ENCODE data around the gene PSPN. TPM values are rescaled to one million over a fixed set of nuclear protein-coding genes. Genes with fewer than 3 reads are reported as not detected.

The PSPN gene
- polyA plus RNA-seq, 3 donors, result 3.0 to 3.8 (median 3.3) TPM

- no peak for DNase-seq
Observed at GRCh38 chr19:6340493-6341201, 35.1 kb downstream of the PSPN start.

- no peak for DNase-seq
Observed at GRCh38 chr19:6334490-6335285, 41.0 kb downstream of the PSPN start.

- no peak for DNase-seq
Observed at GRCh38 chr19:6333439-6333838, 42.3 kb downstream of the PSPN start, which contains the start of gene ACER1. Gene ACER1 (minus strand): TSS chr19:6333612. CDS start chr19:6333551, 61 bp downstream.

- no peak for DNase-seq
Observed at GRCh38 chr19:6326815-6327214, 48.9 kb downstream of the PSPN start.

GRCh38 chr19:6325614-6326013 is 50.1 kb downstream of the PSPN start:
- DNase-seq, result no peak

Other genes starting within 250 kb of the PSPN start
- 1 to 10 TPM in 2 of 3 donors, under 1 TPM in 1; 0.75 to 2.8 (median 2.3) TPM for gene ACSBG2, start 240.3 kb downstream of the PSPN start, polyA plus RNA-seq (ENCODE audit: insufficient read length in 3 of 3)
- 100 to 1,000 TPM; 109 to 129 (median 114) TPM for gene MLLT1, start 96.0 kb downstream of the PSPN start, polyA plus RNA-seq (ENCODE audit: insufficient read length in 3 of 3)
- under 1 TPM in 2 of 3 donors, not detected in 1; 0.12 to 0.16 TPM for gene ACER1, start 42.3 kb downstream of the PSPN start, polyA plus RNA-seq (ENCODE audit: insufficient read length in 3 of 3)
- gene CLPP, start 14.4 kb downstream of the PSPN start, polyA plus RNA-seq (ENCODE audit: insufficient read length in 3 of 3), result 10 to 100 TPM; 62.5 to 79.9 (median 69.1) TPM
- gene ALKBH7, start 3.1 kb downstream of the PSPN start, polyA plus RNA-seq (ENCODE audit: insufficient read length in 3 of 3), result 10 to 100 TPM; 70.2 to 90.9 (median 89.4) TPM
- 100 to 1,000 TPM in 2 of 3 donors, 10 to 100 TPM in 1; 91.7 to 102 (median 100) TPM for gene GTF2F1, start 17.2 kb upstream of the PSPN start, polyA plus RNA-seq (ENCODE audit: insufficient read length in 3 of 3)
- 100 to 1,000 TPM; 310 to 362 (median 359) TPM for gene KHSRP, start 48.9 kb upstream of the PSPN start, polyA plus RNA-seq (ENCODE audit: insufficient read length in 3 of 3)
- gene SLC25A41, start 57.8 kb upstream of the PSPN start, polyA plus RNA-seq (ENCODE audit: insufficient read length in 3 of 3), result 1 to 10 TPM in 2 of 3 donors, under 1 TPM in 1; 0.31 to 2.4 (median 1.5) TPM
- 10 to 100 TPM; 77.7 to 84.1 (median 80.4) TPM for gene SLC25A23, start 83.9 kb upstream of the PSPN start, polyA plus RNA-seq (ENCODE audit: insufficient read length in 3 of 3)
- gene CRB3, start 88.3 kb upstream of the PSPN start, polyA plus RNA-seq (ENCODE audit: insufficient read length in 3 of 3), result 10 to 100 TPM; 34.0 to 41.7 (median 35.9) TPM
- 10 to 100 TPM; 41.8 to 47.0 (median 45.2) TPM for gene DENND1C, start 105.9 kb upstream of the PSPN start, polyA plus RNA-seq (ENCODE audit: insufficient read length in 3 of 3)
- 10 to 100 TPM; 35.2 to 37.0 (median 36.7) TPM for gene TUBB4A, start 126.4 kb upstream of the PSPN start, polyA plus RNA-seq (ENCODE audit: insufficient read length in 3 of 3)
- under 1 TPM in 2 of 3 donors, not detected in 1; 0.21 to 0.55 TPM for gene TNFSF9, start 155.1 kb upstream of the PSPN start, polyA plus RNA-seq (ENCODE audit: insufficient read length in 3 of 3)
- gene CD70, start 215.2 kb upstream of the PSPN start, polyA plus RNA-seq (ENCODE audit: insufficient read length in 3 of 3), result under 1 TPM in 1 of 3 donors, not detected in 2; 0.26 TPM